Activated CD8-positive, alpha-beta memory T cell treated with anti-CD3 and anti-CD28 coated beads for 1 hour (primary cell): ENCODE data around the gene ZSCAN5A.
"Not testable (repeated sequence)": the region's sequence is repeated elsewhere in the genome, so short reads cannot be mapped to it uniquely, and the experiment has no call there.

ENCODE experiments used
- DNase-seq, 2 donors: peaks; one replicate each; pipeline ENCODE4 v3.0.0-alpha.2; 2020; ENCODE audit warnings: low read depth in 1 of 2; ENCODE audit errors: extremely low read depth in 1 of 2

ZSCAN5A gene

GRCh38 chr19:56217039-56217949, 97.3 kb downstream of the ZSCAN5A start:
- no peak for DNase-seq

GRCh38 chr19:56211718-56212117, 102.9 kb downstream of the ZSCAN5A start:
- no peak for DNase-seq

GRCh38 chr19:56210036-56210435, 104.6 kb downstream of the ZSCAN5A start:
- not testable (repeated sequence) for DNase-seq

- DNase-seq: no peak
Observed at GRCh38 chr19:56209091-56209490, 105.5 kb downstream of the ZSCAN5A start.

- not testable (repeated sequence) for DNase-seq
Observed at GRCh38 chr19:56207581-56207980, 107.1 kb downstream of the ZSCAN5A start.

GRCh38 chr19:56201973-56202372, 112.7 kb downstream of the ZSCAN5A start, which contains the start of gene ZSCAN5C:
TSS of gene ZSCAN5C (plus strand) at chr19:56202273. CDS start at chr19:56205914, 3,641 bp downstream.
- no peak for DNase-seq

- DNase-seq: no peak
Observed at GRCh38 chr19:56199687-56200086, 115.0 kb downstream of the ZSCAN5A start.

- DNase-seq: not testable (repeated sequence)
Observed at GRCh38 chr19:56197646-56198045, 117.0 kb downstream of the ZSCAN5A start, which contains the start of gene ZSCAN5B. TSS of gene ZSCAN5B (minus strand) at chr19:56197783. CDS start at chr19:56193052, 4,731 bp downstream.

- DNase-seq: no peak
Observed at GRCh38 chr19:56193981-56194640, 120.5 kb downstream of the ZSCAN5A start.

GRCh38 chr19:56191711-56192110, 122.9 kb downstream of the ZSCAN5A start:
- DNase-seq: no peak

- DNase-seq: no peak
Observed at GRCh38 chr19:56191115-56191514, 123.5 kb downstream of the ZSCAN5A start.

GRCh38 chr19:56189785-56190184, 124.9 kb downstream of the ZSCAN5A start:
- DNase-seq: no peak

GRCh38 chr19:56177564-56178243, 136.9 kb downstream of the ZSCAN5A start:
- no peak for DNase-seq

- DNase-seq: no peak
Observed at GRCh38 chr19:56176881-56177280, 137.8 kb downstream of the ZSCAN5A start.

- DNase-seq: not testable (repeated sequence)
Observed at GRCh38 chr19:56176310-56176709, 138.3 kb downstream of the ZSCAN5A start.

- DNase-seq: not testable (repeated sequence)
Observed at GRCh38 chr19:56175861-56176307, 138.8 kb downstream of the ZSCAN5A start, which contains the start of gene GALP. TSS of gene GALP (plus strand) at chr19:56176008. CDS start at chr19:56177109, 1,101 bp downstream.

GRCh38 chr19:56174550-56174949, 140.1 kb downstream of the ZSCAN5A start:
- no peak for DNase-seq

- DNase-seq: no peak
Observed at GRCh38 chr19:56174086-56174485, 140.6 kb downstream of the ZSCAN5A start.
